ENCODE results near the gene CPEB1.

Gene CPEB1

DNA sequence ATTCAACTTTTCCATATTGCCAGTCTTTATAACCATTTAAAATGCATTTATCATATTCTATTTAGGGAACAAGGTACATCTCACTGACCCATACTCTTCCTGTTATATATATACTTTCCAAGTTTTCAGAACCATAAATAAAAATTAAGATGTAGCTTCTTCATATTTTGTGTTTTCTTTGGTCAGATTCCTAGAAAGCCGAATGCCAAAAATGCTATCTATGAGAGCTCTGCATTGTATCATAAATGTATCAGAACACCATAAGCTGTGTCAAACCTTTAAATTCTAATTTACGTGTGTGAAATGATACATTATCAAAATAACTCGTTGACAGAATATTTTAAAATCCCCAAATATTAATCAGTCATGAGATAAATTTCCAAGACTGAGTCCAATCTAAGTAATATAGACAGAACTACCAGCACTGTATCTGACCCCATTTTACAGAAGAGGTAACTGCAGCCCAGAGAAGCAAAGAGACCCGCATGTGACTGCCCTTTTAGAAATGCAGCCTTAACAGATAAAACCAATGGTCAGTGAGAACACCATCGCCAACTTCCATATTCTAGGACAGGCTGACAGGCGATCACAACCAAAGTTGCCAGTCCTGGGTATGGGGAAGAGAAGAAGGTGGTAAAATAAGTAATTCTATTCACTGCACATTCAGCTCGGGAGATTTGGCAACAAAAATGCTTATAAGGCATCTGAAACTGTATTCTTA, 90.7 kb downstream of the CPEB1 start:
- no peak overlapping the region for H3K4me3 ChIP-seq (ENCODE audit: low read depth, low read length)
- DNase-seq (ENCODE audit: low read depth): no peak
- no peak for TF ChIP-seq MYC (IDR thresholded peaks at IDR 0.05; ENCODE audit: low read depth, low read length)
- TF ChIP-seq POLR2A (IDR thresholded peaks at IDR 0.05; ENCODE audit: extremely low read depth, insufficient read length): no peak
- TF ChIP-seq, protein P1, sequence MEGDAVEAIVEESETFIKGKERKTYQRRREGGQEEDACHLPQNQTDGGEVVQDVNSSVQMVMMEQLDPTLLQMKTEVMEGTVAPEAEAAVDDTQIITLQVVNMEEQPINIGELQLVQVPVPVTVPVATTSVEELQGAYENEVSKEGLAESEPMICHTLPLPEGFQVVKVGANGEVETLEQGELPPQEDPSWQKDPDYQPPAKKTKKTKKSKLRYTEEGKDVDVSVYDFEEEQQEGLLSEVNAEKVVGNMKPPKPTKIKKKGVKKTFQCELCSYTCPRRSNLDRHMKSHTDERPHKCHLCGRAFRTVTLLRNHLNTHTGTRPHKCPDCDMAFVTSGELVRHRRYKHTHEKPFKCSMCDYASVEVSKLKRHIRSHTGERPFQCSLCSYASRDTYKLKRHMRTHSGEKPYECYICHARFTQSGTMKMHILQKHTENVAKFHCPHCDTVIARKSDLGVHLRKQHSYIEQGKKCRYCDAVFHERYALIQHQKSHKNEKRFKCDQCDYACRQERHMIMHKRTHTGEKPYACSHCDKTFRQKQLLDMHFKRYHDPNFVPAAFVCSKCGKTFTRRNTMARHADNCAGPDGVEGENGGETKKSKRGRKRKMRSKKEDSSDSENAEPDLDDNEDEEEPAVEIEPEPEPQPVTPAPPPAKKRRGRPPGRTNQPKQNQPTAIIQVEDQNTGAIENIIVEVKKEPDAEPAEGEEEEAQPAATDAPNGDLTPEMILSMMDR (IDR thresholded peaks at IDR 0.05; ENCODE audit: low read depth, low read length): no peak
- TF ChIP-seq, protein P2, sequence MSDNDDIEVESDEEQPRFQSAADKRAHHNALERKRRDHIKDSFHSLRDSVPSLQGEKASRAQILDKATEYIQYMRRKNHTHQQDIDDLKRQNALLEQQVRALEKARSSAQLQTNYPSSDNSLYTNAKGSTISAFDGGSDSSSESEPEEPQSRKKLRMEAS (IDR thresholded peaks at IDR 0.05; ENCODE audit: low read depth, low read length): no peak

DNA sequence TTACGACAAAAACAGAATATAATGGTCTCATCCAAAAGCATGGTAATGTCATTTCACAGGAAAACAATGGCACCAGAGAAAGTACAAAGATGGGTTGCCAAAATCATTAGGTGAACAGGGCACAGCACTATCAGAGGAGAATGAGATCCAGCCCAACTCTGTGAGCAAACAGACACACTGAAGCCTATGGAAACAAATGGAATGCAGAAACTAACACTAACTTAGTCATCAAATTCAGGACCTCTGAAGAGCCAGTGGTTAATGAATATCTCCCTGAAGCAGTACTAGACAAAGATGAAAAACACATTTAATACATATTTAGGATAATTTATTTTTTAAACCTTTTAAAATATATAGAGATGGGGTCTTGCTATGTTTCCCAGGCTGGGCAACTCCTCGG, 92.3 kb downstream of the CPEB1 start:
- TF ChIP-seq POLR2A (IDR thresholded peaks at IDR 0.05; ENCODE audit: extremely low read depth, insufficient read length): no peak
- TF ChIP-seq, protein P2 (IDR thresholded peaks at IDR 0.05; ENCODE audit: low read depth, low read length): no peak
- TF ChIP-seq MYC (IDR thresholded peaks at IDR 0.05; ENCODE audit: low read depth, low read length): no peak
- TF ChIP-seq, protein P1 (IDR thresholded peaks at IDR 0.05; ENCODE audit: low read depth, low read length): no peak
- no peak overlapping the region for H3K4me3 ChIP-seq (ENCODE audit: low read depth, low read length)
- no peak for DNase-seq (ENCODE audit: low read depth)

DNA sequence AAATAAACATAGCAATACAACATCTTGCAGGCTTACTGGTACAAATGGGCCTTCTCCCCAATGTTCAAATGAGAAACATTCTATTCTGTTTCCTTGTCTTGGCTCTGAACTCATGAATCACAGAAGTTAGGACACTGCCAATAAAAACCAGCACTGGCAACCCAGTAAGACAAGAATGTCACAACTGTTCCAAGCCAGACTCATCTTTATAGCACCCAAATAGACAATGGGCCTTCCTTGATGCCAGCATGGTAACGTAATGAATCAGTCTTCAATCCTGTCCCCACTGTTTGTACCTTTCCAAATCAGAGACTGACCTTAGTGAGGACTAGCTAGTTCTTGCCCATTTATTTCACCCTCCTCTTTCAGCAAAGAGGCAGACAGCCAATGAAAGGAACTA, 92.8 kb downstream of the CPEB1 start:
- TF ChIP-seq MYC (IDR thresholded peaks at IDR 0.05; ENCODE audit: low read depth, low read length) (no peak), POLR2A (IDR thresholded peaks at IDR 0.05; ENCODE audit: extremely low read depth, insufficient read length) (no peak)
- TF ChIP-seq, protein P2 (IDR thresholded peaks at IDR 0.05; ENCODE audit: low read depth, low read length): no peak
- TF ChIP-seq, protein P1 (IDR thresholded peaks at IDR 0.05; ENCODE audit: low read depth, low read length): no peak
- no peak for DNase-seq (ENCODE audit: low read depth)
- no peak overlapping the region for H3K4me3 ChIP-seq (ENCODE audit: low read depth, low read length)

DNA sequence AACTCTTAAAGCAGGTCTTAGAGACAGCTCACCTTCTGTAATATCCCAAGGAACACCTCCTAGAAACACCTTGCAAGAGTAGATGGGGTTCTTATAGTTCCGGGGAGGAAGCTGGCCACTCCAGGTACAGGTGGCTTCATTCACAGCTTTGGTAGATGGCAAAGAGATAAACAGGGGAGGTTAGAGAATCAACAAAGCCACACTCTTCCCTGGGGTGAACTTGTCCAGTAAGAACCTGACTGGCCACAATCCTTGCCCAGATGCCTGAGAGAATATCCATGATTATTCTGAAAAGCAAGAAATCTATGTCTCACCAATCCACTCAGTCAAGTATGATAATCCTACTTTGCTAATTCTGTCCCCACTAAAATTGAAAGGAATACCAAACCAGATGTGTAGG, 93.3 kb downstream of the CPEB1 start:
- no peak for DNase-seq (ENCODE audit: low read depth)
- TF ChIP-seq, protein P1 (IDR thresholded peaks at IDR 0.05; ENCODE audit: low read depth, low read length): no peak
- TF ChIP-seq, protein P2 (IDR thresholded peaks at IDR 0.05; ENCODE audit: low read depth, low read length): no peak
- TF ChIP-seq MYC (IDR thresholded peaks at IDR 0.05; ENCODE audit: low read depth, low read length) (no peak), POLR2A (IDR thresholded peaks at IDR 0.05; ENCODE audit: extremely low read depth, insufficient read length) (no peak)
- no peak overlapping the region for H3K4me3 ChIP-seq (ENCODE audit: low read depth, low read length)

DNA sequence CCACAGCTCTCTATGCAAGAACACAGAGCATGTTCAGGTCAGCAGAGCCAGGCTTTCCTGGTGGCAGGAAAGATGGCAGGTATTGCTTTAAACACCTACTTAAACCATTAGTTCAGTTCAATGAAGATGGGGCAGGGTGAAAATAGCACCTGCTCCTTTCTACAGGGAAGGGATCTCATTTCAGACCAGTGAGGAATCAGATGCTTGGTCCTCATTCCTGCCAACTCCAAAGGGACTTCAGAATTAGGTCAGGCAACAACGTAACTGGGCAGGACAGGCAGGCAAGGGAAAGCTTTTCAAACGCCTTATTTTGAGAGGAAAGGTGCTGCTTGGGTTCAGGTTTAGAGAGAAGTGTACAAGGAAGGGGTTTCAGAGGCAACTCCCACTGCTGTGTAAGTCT, 94.3 kb downstream of the CPEB1 start:
- DNase-seq (ENCODE audit: low read depth): no peak
- no peak overlapping the region for H3K4me3 ChIP-seq (ENCODE audit: low read depth, low read length)
- no peak for TF ChIP-seq POLR2A (IDR thresholded peaks at IDR 0.05; ENCODE audit: extremely low read depth, insufficient read length)
- TF ChIP-seq, protein P2 (IDR thresholded peaks at IDR 0.05; ENCODE audit: low read depth, low read length): no peak

DNA sequence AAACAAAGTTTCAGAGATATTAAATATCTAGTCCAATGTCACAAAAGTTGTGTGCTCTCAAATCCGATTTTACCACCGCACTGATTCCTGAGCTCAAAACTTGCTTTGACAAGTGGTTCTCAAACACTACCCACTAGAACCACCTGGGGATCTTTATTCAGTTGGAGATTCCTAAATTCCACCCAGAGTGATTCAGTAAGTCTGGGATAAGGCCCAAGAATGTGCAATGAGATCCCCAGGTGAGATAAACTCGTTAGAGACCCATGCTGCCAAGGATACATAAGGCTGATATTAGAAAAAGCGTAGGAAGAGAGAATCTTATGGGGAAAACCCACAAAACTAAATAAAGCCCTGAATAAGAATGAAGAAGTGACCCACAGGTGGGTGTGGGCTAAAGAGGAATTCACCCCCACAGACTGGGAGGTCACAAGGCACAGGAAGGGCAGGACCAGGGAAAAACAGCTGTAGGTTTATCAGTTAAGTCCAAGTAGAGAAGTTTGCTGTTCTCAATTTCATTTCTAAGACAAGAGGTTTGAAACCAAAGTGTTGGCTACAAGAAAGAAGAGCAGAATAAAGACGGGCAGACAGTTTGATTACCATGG, 95.4 kb downstream of the CPEB1 start:
- TF ChIP-seq, protein P2 (IDR thresholded peaks at IDR 0.05; ENCODE audit: low read depth, low read length): no peak
- TF ChIP-seq POLR2A (IDR thresholded peaks at IDR 0.05; ENCODE audit: extremely low read depth, insufficient read length) (no peak), MYC (IDR thresholded peaks at IDR 0.05; ENCODE audit: low read depth, low read length) (no peak)
- TF ChIP-seq, protein P1 (IDR thresholded peaks at IDR 0.05; ENCODE audit: low read depth, low read length): no peak
- no peak overlapping the region for H3K4me3 ChIP-seq (ENCODE audit: low read depth, low read length)
- DNase-seq (ENCODE audit: low read depth): no peak

All from NB4 (cell line).